Mesodermal cell (in vitro differentiated cells): ENCODE measurements around the gene MAGI1.

Experiments used
- H3K27ac ChIP-seq: 2 replicates; pipeline ENCODE4 v1.7.0; 2013; ENCODE audit warnings: mild to moderate bottlenecking, low read depth, low read length, moderate library complexity; ENCODE audit not compliant: severe bottlenecking
- H3K36me3 ChIP-seq: 2 replicates; pipeline ENCODE4 v1.7.1; 2013; ENCODE audit warnings: mild to moderate bottlenecking, low read length, moderate library complexity; ENCODE audit not compliant: control insufficient read depth, insufficient read depth
- H3K4me1 ChIP-seq: one replicate; pipeline ENCODE4 v1.7.1; 2013; ENCODE audit warnings: mild to moderate bottlenecking, low read length; ENCODE audit not compliant: insufficient read depth, control insufficient read depth, poor library complexity, severe bottlenecking
- H3K4me3 ChIP-seq: 2 replicates; pipeline ENCODE4 v1.7.0; 2013; ENCODE audit warnings: low read length, control low read depth, mild to moderate bottlenecking; ENCODE audit not compliant: insufficient read depth, poor library complexity, severe bottlenecking; ENCODE audit errors: extremely low read depth
- H3K9me3 ChIP-seq: 2 replicates; pipeline ENCODE4 v1.7.1; 2013; ENCODE audit warnings: mild to moderate bottlenecking, low read length, moderate library complexity; ENCODE audit not compliant: control insufficient read depth
- WGBS, 2 experiments: methylation state at CpG; one replicate each; pipeline ENCODE4 v1.1.5; 2013; ENCODE audit warnings: missing lambda C conversion rate in 2 of 2; ENCODE audit not compliant: insufficient coverage in 2 of 2; 5-methylcytosine and 5-hydroxymethylcytosine counted together

The MAGI1 gene

GRCh38 chr3:65559643-65560042 lies 479.1 kb downstream of the MAGI1 start:
- no peak overlapping the region for H3K27ac ChIP-seq
- no peaks in the 10 kb centered on the region for H3K36me3 ChIP-seq
- H3K9me3 ChIP-seq, result no peaks in the 10 kb centered on the region
- WGBS, 2 experiments, result 88 to 96% methylated on average over 7 of the region's 10 CpGs
- H3K4me3 ChIP-seq, result no peak overlapping the region
- H3K4me1 ChIP-seq, result no peaks in the 10 kb centered on the region

GRCh38 chr3:65558826-65559225 lies 479.9 kb downstream of the MAGI1 start:
- WGBS, 2 experiments, result 88% methylated on average over 1 of the region's 1 CpG; no CpG with 5 or more reads in 1 of the 2 experiments
- Histone ChIP-seq H3K4me3 (no peak overlapping the region), H3K36me3 (no peaks in the 10 kb centered on the region), H3K9me3 (no peaks in the 10 kb centered on the region), H3K4me1 (no peaks in the 10 kb centered on the region), H3K27ac (no peak overlapping the region)

DNA sequence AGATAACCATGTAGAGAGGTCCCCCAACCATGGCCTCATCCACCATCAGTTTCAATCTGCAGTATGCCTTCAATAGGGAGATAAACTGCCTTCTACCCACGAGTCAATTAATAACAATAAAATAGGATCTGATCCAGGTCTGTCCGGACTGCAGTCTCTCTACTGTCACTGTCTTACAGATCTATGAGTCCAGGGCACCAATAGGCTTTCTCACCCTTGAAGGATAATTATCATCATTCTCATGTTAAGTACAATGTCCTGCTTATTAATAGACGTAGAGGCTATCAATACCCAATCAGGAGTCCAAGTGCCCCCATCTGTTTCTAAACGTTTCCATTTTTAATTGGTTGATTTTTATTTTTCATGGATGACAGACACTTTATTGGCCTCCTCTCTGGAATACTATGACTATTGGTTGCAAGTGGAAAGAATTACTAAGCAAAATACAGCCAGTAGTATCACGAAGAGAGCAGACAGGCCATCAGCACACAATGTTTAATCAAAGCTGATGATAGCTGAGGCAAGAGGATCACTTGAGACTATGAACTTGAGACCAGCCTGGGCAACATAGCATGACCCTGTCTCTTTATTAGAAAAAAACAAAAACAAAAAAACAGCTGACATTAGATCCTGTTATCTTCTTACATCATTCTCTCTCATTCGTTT lies 480.7 kb downstream of the MAGI1 start:
- H3K27ac ChIP-seq, result no peak overlapping the region
- H3K36me3 ChIP-seq, result no peaks in the 10 kb centered on the region
- 90 to 100% methylated on average over 3 to 4 of the region's 6 CpGs for WGBS, 2 experiments
- H3K4me1 ChIP-seq, result no peaks in the 10 kb centered on the region
- no peak overlapping the region for H3K4me3 ChIP-seq
- no peaks in the 10 kb centered on the region for H3K9me3 ChIP-seq

GRCh38 chr3:65556934-65557577 lies 481.7 kb downstream of the MAGI1 start:
- H3K9me3 ChIP-seq, result no peaks in the 10 kb centered on the region
- H3K4me1 ChIP-seq, result peaks cover 5% of the 10 kb centered on the region
- H3K4me3 ChIP-seq, result no peak overlapping the region
- no peak overlapping the region for H3K27ac ChIP-seq
- no peaks in the 10 kb centered on the region for H3K36me3 ChIP-seq
- 84 to 85% methylated on average over 3 to 4 of the region's 5 CpGs for WGBS, 2 experiments

DNA sequence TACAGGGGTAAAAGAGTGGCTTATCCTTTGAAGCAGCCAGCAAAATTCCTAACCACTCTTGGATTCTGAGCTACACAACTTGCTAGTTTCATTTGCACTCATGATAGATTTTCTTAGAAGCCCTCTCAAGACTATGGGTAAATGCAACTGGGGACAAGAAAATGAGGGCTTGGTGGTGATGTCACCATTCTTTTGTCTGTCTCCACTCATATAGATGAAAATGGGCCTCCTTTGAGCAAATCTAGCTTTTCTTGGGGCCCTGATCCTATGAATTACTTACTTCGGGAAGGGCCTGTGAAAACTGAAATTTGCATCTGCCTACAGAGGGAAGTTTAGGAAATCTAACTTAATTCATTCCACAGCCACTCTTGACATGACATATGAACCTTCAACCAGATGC lies 486.3 kb downstream of the MAGI1 start:
- no peaks in the 10 kb centered on the region for H3K9me3 ChIP-seq
- no peak overlapping the region for H3K27ac ChIP-seq
- H3K4me3 ChIP-seq, result no peak overlapping the region
- no CpG with 5 or more reads among the region's 1 CpG for WGBS, 2 experiments
- peaks cover 11% of the 10 kb centered on the region for H3K4me1 ChIP-seq
- no peaks in the 10 kb centered on the region for H3K36me3 ChIP-seq

DNA sequence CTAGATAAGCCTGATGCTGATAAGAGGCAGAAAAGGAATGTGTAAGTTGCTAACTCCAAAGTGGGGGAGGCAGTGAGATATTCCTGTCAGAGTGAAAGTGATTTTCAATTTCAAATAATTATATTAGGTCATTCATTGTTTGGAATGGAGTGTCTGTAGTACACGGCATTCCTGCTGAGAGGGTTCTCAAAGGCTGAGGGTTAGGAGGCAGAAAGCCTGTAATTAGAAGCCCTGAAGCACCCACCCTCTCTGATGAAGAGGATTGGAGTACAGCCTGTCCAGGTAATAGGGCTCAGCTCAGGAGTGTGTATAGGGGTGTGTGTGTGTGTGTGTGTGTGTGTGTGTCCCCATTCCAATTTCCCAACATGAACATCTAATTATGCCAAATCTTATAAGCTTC lies 486.8 kb downstream of the MAGI1 start:
- Histone ChIP-seq H3K36me3 (no peaks in the 10 kb centered on the region), H3K27ac (no peak overlapping the region), H3K9me3 (no peaks in the 10 kb centered on the region), H3K4me3 (no peak overlapping the region), H3K4me1 (peaks cover 11% of the 10 kb centered on the region)
- 40 to 86% methylated on average over 1 of the region's 1 CpG for WGBS, 2 experiments

- H3K4me3 ChIP-seq, result no peak overlapping the region
- no peaks in the 10 kb centered on the region for H3K9me3 ChIP-seq
- no peak overlapping the region for H3K27ac ChIP-seq
- H3K36me3 ChIP-seq, result no peaks in the 10 kb centered on the region
- H3K4me1 ChIP-seq, result peaks cover 11% of the 10 kb centered on the region
- WGBS, 2 experiments, result 58 to 67% methylated on average over 1 of the region's 2 CpGs
Measured at GRCh38 chr3:65550137-65550536, 488.6 kb downstream of the MAGI1 start.

DNA sequence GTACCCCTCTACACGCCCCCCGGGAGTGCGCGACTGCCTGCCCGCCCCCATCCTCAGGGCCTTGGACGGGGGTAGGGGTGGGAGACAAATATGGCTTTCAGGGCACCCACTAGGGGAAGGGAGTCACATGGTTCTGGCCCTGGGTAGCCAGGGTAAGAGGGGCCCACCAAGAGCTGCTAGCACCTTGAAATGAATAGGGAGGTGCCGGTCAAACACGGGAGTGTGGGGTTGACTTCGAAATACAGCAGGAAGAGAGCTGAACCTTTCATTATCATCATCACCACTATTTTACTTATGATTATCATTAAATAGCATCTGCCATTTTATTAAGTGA lies 489.1 kb downstream of the MAGI1 start:
- no peak overlapping the region for H3K27ac ChIP-seq
- WGBS, 2 experiments, result 17% methylated on average over 5 of the region's 9 CpGs; no CpG with 5 or more reads in 1 of the 2 experiments

GRCh38 chr3:65548848-65549625 lies 489.7 kb downstream of the MAGI1 start:
- peaks cover 11% of the 10 kb centered on the region for H3K4me1 ChIP-seq
- H3K36me3 ChIP-seq, result no peaks in the 10 kb centered on the region
- peak overlapping the region; percentile 44 for H3K4me3 ChIP-seq
- 1 to 5% methylated on average over 46 to 71 of the region's 71 CpGs for WGBS, 2 experiments
- H3K9me3 ChIP-seq, result no peaks in the 10 kb centered on the region
- no peak overlapping the region for H3K27ac ChIP-seq

More for the DNA sequence above, 489.1 kb downstream of the MAGI1 start:
- Histone ChIP-seq H3K9me3 (no peaks in the 10 kb centered on the region), H3K36me3 (no peaks in the 10 kb centered on the region), H3K4me1 (peaks cover 11% of the 10 kb centered on the region), H3K4me3 (peak overlapping the region; percentile 44)

- Histone ChIP-seq H3K9me3 (no peaks in the 10 kb centered on the region), H3K4me1 (no peaks in the 10 kb centered on the region), H3K36me3 (no peaks in the 10 kb centered on the region), H3K27ac (no peak overlapping the region), H3K4me3 (no peak overlapping the region)
- 86% methylated on average over 1 of the region's 1 CpG; no CpG with 5 or more reads in 1 of the 2 experiments for WGBS, 2 experiments
Measured at GRCh38 chr3:65545429-65545828, 493.3 kb downstream of the MAGI1 start.
